Progenitor cell of endocrine pancreas (in vitro differentiated cells): Measurements from ENCODE around the gene PES1. TPM values are rescaled to one million over a fixed set of nuclear protein-coding genes. Genes with fewer than 3 reads are reported as not detected.

ENCODE experiments used
- DNase-seq: peaks from one replicate; pipeline ENCODE4 v3.0.0; 2021; ENCODE audit warnings: low spot score; ENCODE audit not compliant: unreplicated experiment
- H3K27ac Mint-ChIP-seq: 2 replicates; pipeline ENCODE4 v1.8.0; 2021; ENCODE audit warnings: mild to moderate bottlenecking, moderate library complexity, mixed read lengths
- H3K27me3 Mint-ChIP-seq: 2 replicates; pipeline ENCODE4 v1.8.0; 2021; ENCODE audit warnings: mixed read lengths
- H3K36me3 Mint-ChIP-seq: 2 replicates; pipeline ENCODE4 v1.8.0; 2022; ENCODE audit warnings: mixed read lengths; ENCODE audit not compliant: insufficient read depth
- H3K4me1 Mint-ChIP-seq: 2 replicates; pipeline ENCODE4 v1.8.0; 2021; ENCODE audit warnings: low read depth, mixed read lengths
- H3K4me3 Mint-ChIP-seq: 2 replicates; pipeline ENCODE4 v1.8.0; 2021; ENCODE audit warnings: low read depth, mild to moderate bottlenecking, moderate library complexity, mixed read lengths
- H3K9me3 Mint-ChIP-seq: 2 replicates; pipeline ENCODE4 v1.8.0; 2021; ENCODE audit warnings: low read depth, mixed read lengths
- total RNA-seq: library from RNA; stranded (reverse); gene quantifications from 2 replicates; pipeline ENCODE4 v1.2.1, GENCODE V29; 2021
- TF ChIP-seq, protein P1 (sequence below): fragments of 200-600 bp; sonication (generic); IDR thresholded peaks from one replicate; pipeline ENCODE4 v1.5.0; 2021; ENCODE audit warnings: antibody characterized with exemption, mild to moderate bottlenecking; ENCODE audit not compliant: unreplicated experiment

Gene PES1
- total RNA-seq, 1 donor from 2014 or later = 71.6 TPM

DNA sequence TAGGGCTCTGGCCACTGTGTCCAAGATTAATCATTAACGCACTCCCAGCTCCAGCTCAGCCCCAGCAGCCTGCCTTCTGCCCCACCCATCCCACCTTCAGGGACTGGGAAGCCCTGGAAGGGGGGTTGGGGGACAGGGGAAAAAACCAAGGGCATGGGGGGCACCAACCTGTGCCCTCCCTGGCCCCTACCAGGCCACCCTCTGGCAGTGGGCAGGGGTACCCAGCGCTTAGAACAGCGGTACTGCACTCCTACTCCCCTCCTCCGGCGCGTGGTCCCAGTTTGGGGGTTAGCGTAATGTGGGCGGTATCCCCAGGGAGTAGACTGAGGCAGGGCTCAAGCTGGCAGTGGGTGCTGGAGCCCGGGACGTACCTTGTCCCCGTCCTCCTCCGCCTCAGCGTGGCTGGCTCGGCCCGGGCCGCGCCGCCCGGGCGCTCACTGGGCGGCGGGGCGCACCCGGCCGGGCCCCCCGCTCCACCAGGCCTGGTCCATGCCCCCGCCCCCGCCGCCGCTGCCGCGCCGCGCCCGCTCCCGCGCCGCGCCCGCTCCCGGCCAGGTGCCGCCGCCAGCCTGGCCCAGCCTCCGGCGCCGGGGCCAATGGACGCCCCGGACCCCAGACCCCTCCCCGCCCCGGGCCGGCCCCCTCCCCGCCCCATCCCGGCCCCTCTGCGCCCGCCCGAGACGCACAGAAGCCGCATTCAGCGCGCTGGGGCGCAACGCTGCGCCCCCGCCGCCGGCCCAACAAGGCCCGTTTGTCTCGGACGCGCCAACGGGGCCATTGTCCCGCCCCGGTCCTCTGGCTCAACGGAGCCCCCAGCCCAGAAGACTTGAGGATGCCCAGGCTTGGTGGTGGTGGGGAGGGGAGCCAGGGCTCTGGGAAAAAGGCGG, 17.4 kb downstream of the PES1 start, which contains the start of gene GAL3ST1:
TSS of gene GAL3ST1 (minus strand) at position 571 of the 887 bp plus-strand sequence. CDS start 17,273 bp downstream, outside the sequence.
- DNase-seq = peak; percentile 34
- Mint-ChIP-seq H3K4me3 (peak within 1 kb of the TSS; percentile 82), H3K27me3 (no peaks in the 10 kb centered on the region), H3K9me3 (no peaks in the 10 kb centered on the region), H3K4me1 (peaks cover 17% of the 10 kb centered on the region), H3K36me3 (peaks cover 11% of the 10 kb centered on the region), H3K27ac (peak within 1 kb of the TSS; percentile 59)
- TF ChIP-seq, protein P1, sequence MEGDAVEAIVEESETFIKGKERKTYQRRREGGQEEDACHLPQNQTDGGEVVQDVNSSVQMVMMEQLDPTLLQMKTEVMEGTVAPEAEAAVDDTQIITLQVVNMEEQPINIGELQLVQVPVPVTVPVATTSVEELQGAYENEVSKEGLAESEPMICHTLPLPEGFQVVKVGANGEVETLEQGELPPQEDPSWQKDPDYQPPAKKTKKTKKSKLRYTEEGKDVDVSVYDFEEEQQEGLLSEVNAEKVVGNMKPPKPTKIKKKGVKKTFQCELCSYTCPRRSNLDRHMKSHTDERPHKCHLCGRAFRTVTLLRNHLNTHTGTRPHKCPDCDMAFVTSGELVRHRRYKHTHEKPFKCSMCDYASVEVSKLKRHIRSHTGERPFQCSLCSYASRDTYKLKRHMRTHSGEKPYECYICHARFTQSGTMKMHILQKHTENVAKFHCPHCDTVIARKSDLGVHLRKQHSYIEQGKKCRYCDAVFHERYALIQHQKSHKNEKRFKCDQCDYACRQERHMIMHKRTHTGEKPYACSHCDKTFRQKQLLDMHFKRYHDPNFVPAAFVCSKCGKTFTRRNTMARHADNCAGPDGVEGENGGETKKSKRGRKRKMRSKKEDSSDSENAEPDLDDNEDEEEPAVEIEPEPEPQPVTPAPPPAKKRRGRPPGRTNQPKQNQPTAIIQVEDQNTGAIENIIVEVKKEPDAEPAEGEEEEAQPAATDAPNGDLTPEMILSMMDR = no peak

DNA sequence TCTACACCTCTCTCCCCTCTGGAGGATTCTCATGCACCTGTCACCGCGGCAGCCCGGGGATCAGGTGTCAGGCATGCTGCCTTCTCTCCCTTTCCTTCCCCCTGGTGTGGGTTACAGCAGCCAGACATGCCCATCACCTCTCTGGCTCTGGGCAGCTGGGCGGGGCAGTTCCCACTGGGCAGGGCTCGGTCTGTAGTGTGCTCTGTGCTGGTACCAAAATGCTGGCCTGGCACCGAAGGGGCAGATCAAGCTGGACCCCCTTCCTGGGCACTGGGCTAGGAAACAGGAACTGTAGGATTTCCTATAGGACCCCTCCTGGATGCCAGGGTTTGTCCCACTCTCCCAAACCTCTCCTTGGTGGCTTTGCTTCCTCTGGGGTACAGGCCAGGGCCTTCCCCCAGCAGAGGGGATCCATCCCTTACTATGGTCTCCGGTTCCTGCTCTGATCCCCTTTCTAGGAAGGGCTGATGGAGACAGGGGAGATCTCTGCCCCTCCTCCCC, 18.1 kb downstream of the PES1 start:
- H3K9me3 Mint-ChIP-seq = no peaks in the 10 kb centered on the region
- TF ChIP-seq, protein P1 = no peak
- peak overlapping the region; percentile 70 for H3K4me3 Mint-ChIP-seq
- peak overlapping the region; percentile 59 for H3K27ac Mint-ChIP-seq
- H3K36me3 Mint-ChIP-seq = peaks cover 10% of the 10 kb centered on the region
- H3K4me1 Mint-ChIP-seq = peaks cover 17% of the 10 kb centered on the region
- no peak for DNase-seq
- no peaks in the 10 kb centered on the region for H3K27me3 Mint-ChIP-seq

DNA sequence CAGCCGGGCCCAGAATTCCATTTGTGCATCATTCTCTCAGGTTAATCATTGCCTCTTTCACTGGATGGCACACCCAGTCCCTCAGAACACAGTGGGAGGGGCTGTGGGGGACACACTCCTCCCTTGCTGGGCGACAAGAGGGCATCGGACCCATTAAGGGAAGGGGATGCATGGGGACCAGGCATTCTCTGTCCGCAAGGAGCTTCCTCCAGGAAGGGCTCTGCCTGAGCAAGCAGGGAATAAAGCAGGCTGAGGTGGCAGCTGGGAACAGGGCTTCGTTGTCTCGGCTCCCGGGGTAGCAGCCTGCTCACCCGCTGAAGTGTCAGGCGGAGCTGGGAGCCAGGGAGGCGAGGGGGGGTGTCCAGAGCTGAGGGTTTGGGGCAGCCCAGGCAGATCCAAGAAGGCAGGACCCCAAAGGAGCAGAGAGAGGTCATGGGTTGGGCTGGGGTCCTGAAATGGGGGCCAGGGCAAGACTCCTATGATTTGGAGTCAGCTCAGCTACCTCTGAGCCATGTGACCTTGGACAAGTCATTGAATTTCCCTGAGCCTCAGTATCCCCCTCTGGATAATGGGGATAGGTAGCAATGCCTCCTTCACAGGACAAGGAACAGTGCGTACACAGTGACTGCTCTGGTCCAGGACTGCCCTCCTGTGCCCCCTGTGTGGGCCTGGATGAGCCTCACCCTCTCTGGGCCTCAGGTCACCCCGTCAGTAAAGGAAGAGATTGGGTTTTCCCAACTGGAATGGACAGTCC, 18.7 kb downstream of the PES1 start:
- DNase-seq = no peak
- no peaks in the 10 kb centered on the region for H3K27me3 Mint-ChIP-seq
- H3K27ac Mint-ChIP-seq = no peak overlapping the region
- H3K36me3 Mint-ChIP-seq = peaks cover 10% of the 10 kb centered on the region
- TF ChIP-seq, protein P1 = no peak
- H3K4me1 Mint-ChIP-seq = peaks cover 17% of the 10 kb centered on the region
- no peaks in the 10 kb centered on the region for H3K9me3 Mint-ChIP-seq
- H3K4me3 Mint-ChIP-seq = peak overlapping the region; percentile 70

DNA sequence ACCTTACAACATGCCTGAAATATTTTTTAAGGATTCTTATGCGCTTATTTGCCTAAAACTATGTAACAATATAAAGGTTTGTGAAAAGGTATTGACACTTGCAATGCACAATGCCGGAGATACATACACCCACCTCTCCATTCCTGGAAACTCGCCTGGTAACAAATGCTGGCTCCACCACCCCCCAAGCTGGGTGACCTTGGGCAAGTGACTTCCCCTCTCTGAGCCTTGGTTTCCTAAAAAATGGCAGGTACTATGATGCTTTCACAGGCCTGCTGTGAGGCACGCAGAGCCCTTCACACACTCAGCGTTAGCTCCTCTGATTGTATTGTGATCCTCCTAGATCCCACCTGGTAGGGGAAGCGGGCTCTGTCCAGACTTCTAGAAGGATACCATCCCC, 19.5 kb downstream of the PES1 start:
- TF ChIP-seq, protein P1 = no peak
- H3K36me3 Mint-ChIP-seq = peaks cover 10% of the 10 kb centered on the region
- no peak for DNase-seq
- H3K27ac Mint-ChIP-seq = no peak overlapping the region
- H3K27me3 Mint-ChIP-seq = no peaks in the 10 kb centered on the region
- H3K4me3 Mint-ChIP-seq = peak overlapping the region; percentile 19
- H3K4me1 Mint-ChIP-seq = peaks cover 17% of the 10 kb centered on the region
- no peaks in the 10 kb centered on the region for H3K9me3 Mint-ChIP-seq

DNA sequence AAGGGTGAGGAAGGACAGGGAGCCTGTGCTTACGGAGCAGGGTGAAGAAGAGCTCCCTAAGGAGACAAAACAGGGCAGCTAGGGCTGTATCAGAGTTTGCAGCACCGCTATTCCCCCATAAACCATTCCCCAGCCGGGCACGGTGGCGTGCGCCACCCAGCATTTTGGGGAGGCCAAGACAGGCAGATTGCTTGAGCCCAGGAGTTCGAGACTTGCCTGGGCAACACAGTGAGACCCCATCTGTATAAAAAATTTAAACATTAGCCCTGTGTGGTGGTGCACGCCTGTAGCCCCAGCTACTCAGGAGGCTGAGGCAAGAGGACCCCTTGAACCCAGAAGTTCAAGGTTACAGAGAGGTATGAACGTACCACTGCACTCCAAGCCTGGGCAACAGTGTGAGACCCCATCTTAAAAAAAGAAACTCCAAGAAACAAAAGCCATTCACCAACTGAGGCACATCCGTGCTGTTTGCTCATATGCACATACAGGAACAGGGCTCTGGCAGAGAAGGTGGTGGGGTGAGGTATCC, 22.0 kb downstream of the PES1 start:
- Mint-ChIP-seq H3K9me3 (no peaks in the 10 kb centered on the region), H3K4me3 (no peak overlapping the region), H3K36me3 (peaks cover 3% of the 10 kb centered on the region), H3K4me1 (peaks cover 17% of the 10 kb centered on the region), H3K27me3 (no peaks in the 10 kb centered on the region), H3K27ac (no peak overlapping the region)
- DNase-seq = no peak
- TF ChIP-seq, protein P1 = no peak
